SK-N-MC (cell line): Measurements from ENCODE around the gene MR1.

ENCODE experiments used
- EZH2 ChIP-seq: fragments of 200-600 bp; sonication (generic); IDR thresholded peaks from one replicate; pipeline ENCODE4 v1.6.1; 2017; ENCODE audit warnings: antibody characterized with exemption
- FOXP2 ChIP-seq: optimal IDR thresholded peaks from 2 replicates; pipeline ENCODE3; 2011; ENCODE audit warnings: mild to moderate bottlenecking, moderate library complexity; ENCODE audit not compliant: insufficient read depth; ENCODE audit errors: extremely low read length, control extremely low read depth
- POLR2AphosphoS5 ChIP-seq: IDR thresholded peaks from 2 replicates; pipeline ENCODE4 v1.6.1; 2012; ENCODE audit warnings: mild to moderate bottlenecking, low read depth, low read length, borderline replicate concordance

- TF ChIP-seq EZH2, result no peak
- no peak for TF ChIP-seq POLR2AphosphoS5
- no peak for TF ChIP-seq FOXP2
Measured at GRCh38 chr1:181091309-181092040, 57.7 kb downstream of the MR1 start.
